Measurements from ENCODE around the gene MTG2.

DNA sequence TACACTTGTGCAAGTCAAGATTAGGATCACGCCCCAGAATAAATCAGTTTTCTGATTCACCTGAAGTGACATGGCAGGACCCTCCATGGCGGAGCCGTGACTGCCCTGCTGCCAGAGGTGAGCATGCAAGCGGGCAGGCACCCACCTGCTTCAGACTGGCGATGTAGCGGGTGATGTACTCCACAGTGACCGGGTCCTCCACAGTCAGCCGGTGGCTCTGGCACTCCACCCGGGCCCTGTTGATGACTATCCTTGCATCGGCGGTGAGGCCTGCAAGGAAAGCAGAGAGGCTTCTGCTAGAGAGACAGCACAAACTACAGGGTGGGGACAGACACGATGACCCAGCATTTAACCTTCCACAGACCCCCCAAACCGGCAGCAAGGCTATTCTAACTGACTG is 43.2 kb upstream of the MTG2 start:
- TF ChIP-seq, protein P1, sequence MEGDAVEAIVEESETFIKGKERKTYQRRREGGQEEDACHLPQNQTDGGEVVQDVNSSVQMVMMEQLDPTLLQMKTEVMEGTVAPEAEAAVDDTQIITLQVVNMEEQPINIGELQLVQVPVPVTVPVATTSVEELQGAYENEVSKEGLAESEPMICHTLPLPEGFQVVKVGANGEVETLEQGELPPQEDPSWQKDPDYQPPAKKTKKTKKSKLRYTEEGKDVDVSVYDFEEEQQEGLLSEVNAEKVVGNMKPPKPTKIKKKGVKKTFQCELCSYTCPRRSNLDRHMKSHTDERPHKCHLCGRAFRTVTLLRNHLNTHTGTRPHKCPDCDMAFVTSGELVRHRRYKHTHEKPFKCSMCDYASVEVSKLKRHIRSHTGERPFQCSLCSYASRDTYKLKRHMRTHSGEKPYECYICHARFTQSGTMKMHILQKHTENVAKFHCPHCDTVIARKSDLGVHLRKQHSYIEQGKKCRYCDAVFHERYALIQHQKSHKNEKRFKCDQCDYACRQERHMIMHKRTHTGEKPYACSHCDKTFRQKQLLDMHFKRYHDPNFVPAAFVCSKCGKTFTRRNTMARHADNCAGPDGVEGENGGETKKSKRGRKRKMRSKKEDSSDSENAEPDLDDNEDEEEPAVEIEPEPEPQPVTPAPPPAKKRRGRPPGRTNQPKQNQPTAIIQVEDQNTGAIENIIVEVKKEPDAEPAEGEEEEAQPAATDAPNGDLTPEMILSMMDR (IDR thresholded peaks at IDR 0.05) = no peak
- no peak for TF ChIP-seq POLR2A (IDR thresholded peaks at IDR 0.05)

Measured in ovary (tissue), 3 donors.